GDM1 (cell line): ENCODE data around the gene DND1.
"Not testable (repeated sequence)": the region's sequence is repeated elsewhere in the genome, so short reads cannot be mapped to it uniquely, and the experiment has no call there.

Experiments used
- DNase-seq: peaks from one replicate; lab custom pipeline; 2025; lab: John Stamatoyannopoulos, UW

DND1 gene

GRCh38 chr5:140672455-140673186 lies 755 bp downstream of the DND1 start:
- DNase-seq = no peak

- no peak for DNase-seq
These were observed 1.8 kb downstream of the DND1 start for GRCh38 chr5:140671472-140672125.

GRCh38 chr5:140671035-140671434 lies 2.3 kb downstream of the DND1 start:
- DNase-seq = not testable (repeated sequence)

GRCh38 chr5:140664359-140665119 lies 8.8 kb downstream of the DND1 start, which contains the start of gene WDR55:
WDR55 (plus strand) TSS chr5:140664904; CDS start chr5:140664913, 9 bp downstream.
- peak; percentile 91 for DNase-seq

- no peak for DNase-seq
These were observed 9.4 kb downstream of the DND1 start for GRCh38 chr5:140664030-140664358.

- not testable (repeated sequence) for DNase-seq
These were observed 13.0 kb downstream of the DND1 start for GRCh38 chr5:140660371-140660770.

GRCh38 chr5:140658870-140659269 lies 14.5 kb downstream of the DND1 start:
- DNase-seq = no peak

- no peak for DNase-seq
These were observed 26.3 kb downstream of the DND1 start for GRCh38 chr5:140647042-140647419.

- DNase-seq = no peak
These were observed 30.7 kb downstream of the DND1 start for GRCh38 chr5:140642718-140643117.

- DNase-seq = no peak
These were observed 31.7 kb downstream of the DND1 start for GRCh38 chr5:140641716-140642115.

GRCh38 chr5:140639148-140639981 lies 34.0 kb downstream of the DND1 start, which contains the start of gene TMCO6:
TMCO6 (plus strand) TSS chr5:140639451; CDS start chr5:140639528, 77 bp downstream.
- DNase-seq = peak; percentile 93

GRCh38 chr5:140638898-140639147 lies 34.6 kb downstream of the DND1 start:
- not testable (repeated sequence) for DNase-seq

- DNase-seq = no peak
These were observed 35.8 kb downstream of the DND1 start for GRCh38 chr5:140637371-140638100.

- no peak for DNase-seq
These were observed 37.8 kb downstream of the DND1 start for GRCh38 chr5:140635291-140636257.

- no peak for DNase-seq
These were observed 39.3 kb downstream of the DND1 start for GRCh38 chr5:140634103-140634502.

- DNase-seq = no peak
These were observed 39.9 kb downstream of the DND1 start for GRCh38 chr5:140633501-140633900.

- no peak for DNase-seq
These were observed 40.3 kb downstream of the DND1 start, which contains the start of gene CD14 for GRCh38 chr5:140633021-140633471. CD14 (minus strand) TSS chr5:140633175; CDS start chr5:140633071, 104 bp downstream.

- no peak for DNase-seq
These were observed 40.9 kb downstream of the DND1 start for GRCh38 chr5:140632366-140633020.

GRCh38 chr5:140631831-140632365 lies 41.5 kb downstream of the DND1 start:
- no peak for DNase-seq
